Activated naive CD8-positive, alpha-beta T cell treated with anti-CD3 and anti-CD28 coated beads, Interleukin-2, amount 50 U/mL, for 16 hours (primary cell): ENCODE results near the gene RAB11FIP3.
"Not testable (repeated sequence)": the region's sequence is repeated elsewhere in the genome, so short reads cannot be mapped to it uniquely, and the experiment has no call there.

ENCODE experiments used
- DNase-seq: peaks from one replicate; pipeline ENCODE4 v3.0.0-alpha.2; 2020; ENCODE audit warnings: low read depth, low spot score

The RAB11FIP3 gene

GRCh38 chr16:494676-495075 is 69.2 kb downstream of the RAB11FIP3 start:
- not testable (repeated sequence) for DNase-seq

- no peak for DNase-seq
These were observed 69.8 kb downstream of the RAB11FIP3 start for GRCh38 chr16:495127-495748.

GRCh38 chr16:496097-496886 is 70.8 kb downstream of the RAB11FIP3 start:
- no peak for DNase-seq

GRCh38 chr16:497258-497657 is 71.8 kb downstream of the RAB11FIP3 start:
- no peak for DNase-seq

- DNase-seq, result no peak
These were observed 74.5 kb downstream of the RAB11FIP3 start for GRCh38 chr16:499924-500323.

GRCh38 chr16:500709-501108 is 75.3 kb downstream of the RAB11FIP3 start:
- no peak for DNase-seq

- no peak for DNase-seq
These were observed 76.9 kb downstream of the RAB11FIP3 start for GRCh38 chr16:502179-502943.

GRCh38 chr16:503150-504071 is 78.0 kb downstream of the RAB11FIP3 start:
- no peak for DNase-seq

- no peak for DNase-seq
These were observed 80.2 kb downstream of the RAB11FIP3 start for GRCh38 chr16:505479-506245.

- no peak for DNase-seq
These were observed 80.7 kb downstream of the RAB11FIP3 start for GRCh38 chr16:506246-506546.

- not testable (repeated sequence) for DNase-seq
These were observed 82.1 kb downstream of the RAB11FIP3 start for GRCh38 chr16:507527-507926.

GRCh38 chr16:507996-508395 is 82.5 kb downstream of the RAB11FIP3 start:
- no peak for DNase-seq

- DNase-seq, result no peak
These were observed 83.7 kb downstream of the RAB11FIP3 start for GRCh38 chr16:508884-509736.

- DNase-seq, result no peak
These were observed 84.8 kb downstream of the RAB11FIP3 start for GRCh38 chr16:510066-510825.

GRCh38 chr16:512802-513201 is 87.4 kb downstream of the RAB11FIP3 start:
- no peak for DNase-seq

GRCh38 chr16:513950-514349 is 88.5 kb downstream of the RAB11FIP3 start:
- no peak for DNase-seq

GRCh38 chr16:515175-515938 is 89.9 kb downstream of the RAB11FIP3 start:
- no peak for DNase-seq

- DNase-seq, result no peak
These were observed 90.4 kb downstream of the RAB11FIP3 start for GRCh38 chr16:515939-516226.

- DNase-seq, result no peak
These were observed 90.9 kb downstream of the RAB11FIP3 start for GRCh38 chr16:516301-516700.
